H1 (cell line): ENCODE data around the gene TNIP3. TPM values are rescaled to one million over a fixed set of nuclear protein-coding genes. Genes with fewer than 3 reads are reported as not detected.

Source experiments
- CTCF ChIA-PET: fragments of 300-600 bp; sonication (Branson Sonifier 250); formaldehyde crosslinking; loops from one replicate; lab custom pipeline; 2021; ENCODE audit not compliant: partially characterized antibody; lab: Charles Lee
- POLR2A ChIA-PET: fragments of 300-600 bp; sonication (Branson Sonifier 250); formaldehyde crosslinking; loops from one replicate; lab custom pipeline; 2021; ENCODE audit warnings: inconsistent platforms; ENCODE audit not compliant: partially characterized antibody; lab: Charles Lee
- DNase-seq, 2 experiments: peaks; one replicate each; pipeline versions ENCODE4 v3.0.0 to v3.0.0-alpha.2; 2010 to 2022; ENCODE audit warnings: low spot score in 2 of 2, low read depth in 1 of 2, mixed read lengths in 1 of 2
- FAIRE-seq: peaks from 2 replicates; lab custom pipeline; 2011; peaks lifted over from hg19 to GRCh38; lab: Jason Lieb, UNC
- H2AFZ ChIP-seq: 2 replicates; pipeline ENCODE4 v1.8.1; 2012; ENCODE audit warnings: low read length, inconsistent platforms
- H2AK5ac ChIP-seq: 2 replicates; pipeline ENCODE4 v1.6.1; 2013; ENCODE audit warnings: low read depth, low read length
- H2BK120ac ChIP-seq: replicated peaks from 2 replicates; pipeline ENCODE3; 2013; ENCODE audit warnings: low read depth, low read length, inconsistent platforms
- H2BK12ac ChIP-seq: 2 replicates; pipeline ENCODE4 v1.6.1; 2013; ENCODE audit warnings: low read depth, low read length
- H2BK15ac ChIP-seq: 2 replicates; pipeline ENCODE4 v1.6.1; 2013; ENCODE audit warnings: low read length
- H2BK20ac ChIP-seq: 2 replicates; pipeline ENCODE4 v1.6.1; 2013; ENCODE audit warnings: low read length
- H2BK5ac ChIP-seq: 2 replicates; pipeline ENCODE4 v1.6.1; 2013; ENCODE audit warnings: low read depth, low read length
- H3K14ac ChIP-seq: 2 replicates; pipeline ENCODE4 v1.6.1; 2013; ENCODE audit warnings: inconsistent platforms; ENCODE audit not compliant: insufficient read length
- H3K18ac ChIP-seq: 2 replicates; pipeline ENCODE4 v1.6.1; 2013; ENCODE audit warnings: low read length; ENCODE audit errors: extremely low read depth
- H3K23ac ChIP-seq: 2 replicates; pipeline ENCODE4 v1.6.1; 2013; ENCODE audit warnings: inconsistent platforms; ENCODE audit not compliant: insufficient read length
- H3K23me2 ChIP-seq: 2 replicates; pipeline ENCODE4 v1.6.1; 2013; ENCODE audit warnings: low read depth, low read length
- H3K27ac ChIP-seq: 2 replicates; pipeline ENCODE4 v1.6.1; 2011; ENCODE audit warnings: low read depth, low read length, inconsistent platforms
- H3K27me3 ChIP-seq, 4 experiments: replicated peaks in 1 of 4; 1 replicate in 1 of 4; 2 replicates in 3 of 4; pipeline versions ENCODE4 v1.6.1 to v1.8.1; 2011 to 2013; ENCODE audit warnings: low read length in 3 of 4, mild to moderate bottlenecking in 3 of 4, inconsistent platforms in 2 of 4, mixed read lengths in 2 of 4, moderate library complexity in 1 of 4; ENCODE audit not compliant: control insufficient read depth in 3 of 4, insufficient read depth in 3 of 4; ENCODE audit errors: extremely low read depth in 1 of 4
- H3K36me3 ChIP-seq, 4 experiments: 2 replicates each; pipeline versions ENCODE4 v1.6.1 to v1.8.1; 2011 to 2013; ENCODE audit warnings: mild to moderate bottlenecking in 4 of 4, low read length in 3 of 4, moderate library complexity in 2 of 4, control low read depth in 1 of 4, inconsistent platforms in 1 of 4; ENCODE audit not compliant: insufficient read depth in 4 of 4, control insufficient read depth in 2 of 4
- H3K4ac ChIP-seq: replicated peaks from 2 replicates; pipeline ENCODE3; 2013; ENCODE audit warnings: low read length, low read depth, mixed read lengths, inconsistent platforms; ENCODE audit not compliant: insufficient read length
- H3K4me1 ChIP-seq, 4 experiments: replicated peaks in 1 of 4; 1 replicate in 1 of 4; 2 replicates in 3 of 4; pipeline versions ENCODE4 v1.6.1 to v1.8.1; 2011 to 2013; ENCODE audit warnings: low read length in 3 of 4, inconsistent platforms in 2 of 4, mixed read lengths in 1 of 4; ENCODE audit not compliant: insufficient read depth in 4 of 4, control insufficient read depth in 3 of 4
- H3K4me2 ChIP-seq, 2 experiments: 2 replicates each; pipeline versions ENCODE4 v1.6.1 to v1.8.1; 2011 to 2013; ENCODE audit warnings: low read depth in 2 of 2, low read length in 2 of 2, control low read depth in 1 of 2, inconsistent platforms in 1 of 2, mild to moderate bottlenecking in 1 of 2; ENCODE audit not compliant: insufficient read depth in 1 of 2
- H3K4me3 ChIP-seq, 4 experiments: fragments of 200-600, 300-600 bp in 1 of 4; sonication (generic), shearing (Covaris generic), sonication (Bioruptor Twin) in 1 of 4; 2 replicates each; pipeline versions ENCODE4 v1.5.1 to v1.8.1; 2011 to 2016; ENCODE audit warnings: low read length in 4 of 4, low read depth in 3 of 4, control low read depth in 2 of 4, inconsistent platforms in 2 of 4, mild to moderate bottlenecking in 2 of 4, mixed read lengths in 1 of 4, moderate library complexity in 1 of 4; ENCODE audit not compliant: insufficient read depth in 2 of 4; ENCODE audit errors: extremely low read depth in 1 of 4
- H3K56ac ChIP-seq: replicated peaks from 2 replicates; pipeline ENCODE3; 2013; ENCODE audit warnings: low read depth, mild to moderate bottlenecking, mixed read lengths, low read length, inconsistent platforms; ENCODE audit not compliant: insufficient read length
- H3K79me1 ChIP-seq: 2 replicates; pipeline ENCODE4 v1.6.1; 2013; ENCODE audit warnings: low read depth, low read length, control low read depth
- H3K79me2 ChIP-seq, 2 experiments: 2 replicates each; pipeline versions ENCODE4 v1.6.1 to v1.8.1; 2012 to 2013; ENCODE audit warnings: low read length in 2 of 2, mild to moderate bottlenecking in 2 of 2, inconsistent platforms in 1 of 2; ENCODE audit not compliant: insufficient read depth in 2 of 2, control insufficient read depth in 1 of 2
- H3K9ac ChIP-seq, 4 experiments: replicated peaks in 1 of 4; 1 replicate in 1 of 4; 2 replicates in 3 of 4; pipeline versions ENCODE4 v1.6.1 to v1.8.1; 2011 to 2013; ENCODE audit warnings: low read depth in 3 of 4, low read length in 3 of 4, control low read depth in 2 of 4, mild to moderate bottlenecking in 2 of 4, moderate library complexity in 2 of 4, inconsistent platforms in 1 of 4; ENCODE audit errors: extremely low read depth in 1 of 4
- H3K9me3 ChIP-seq, 2 experiments: 2 replicates each; pipeline versions ENCODE4 v1.6.1 to v1.8.1; 2012 to 2013; ENCODE audit warnings: mild to moderate bottlenecking in 2 of 2, moderate library complexity in 2 of 2, control low read depth in 1 of 2, inconsistent platforms in 1 of 2, low read depth in 1 of 2, low read length in 1 of 2, mixed read lengths in 1 of 2; ENCODE audit not compliant: insufficient read depth in 2 of 2
- H4K20me1 ChIP-seq, 2 experiments: replicated peaks in 1 of 2; 2 replicates each; pipeline versions ENCODE3 to v1.8.1; 2011 to 2013; ENCODE audit warnings: inconsistent platforms in 2 of 2, low read length in 2 of 2, mild to moderate bottlenecking in 1 of 2; ENCODE audit not compliant: insufficient read depth in 2 of 2, control insufficient read depth in 1 of 2
- H4K5ac ChIP-seq: 2 replicates; pipeline ENCODE4 v1.6.1; 2013; ENCODE audit warnings: low read length, low read depth, mixed read lengths, inconsistent platforms; ENCODE audit not compliant: insufficient read length
- H4K8ac ChIP-seq: 2 replicates; pipeline ENCODE4 v1.8.0; 2013; ENCODE audit warnings: mild to moderate bottlenecking, moderate library complexity, low read length, inconsistent platforms; ENCODE audit not compliant: insufficient read depth; ENCODE audit errors: extremely low read depth
- H4K91ac ChIP-seq: replicated peaks from 2 replicates; pipeline ENCODE3; 2013; ENCODE audit warnings: low read length, mixed read lengths, inconsistent platforms; ENCODE audit not compliant: insufficient read length
- CEBPB ChIP-seq: IDR thresholded peaks from 2 replicates; pipeline ENCODE4 v1.6.1; 2012; ENCODE audit warnings: low read depth, low read length
- CHD1 ChIP-seq: IDR thresholded peaks from 2 replicates; pipeline ENCODE4 v1.6.1; 2012; ENCODE audit warnings: low read depth, low read length, improper control_type of control experiment
- E2F6 ChIP-seq: IDR thresholded peaks from 2 replicates; pipeline ENCODE4 v1.6.1; 2012; ENCODE audit warnings: inconsistent platforms
- GABPA ChIP-seq: IDR thresholded peaks from 2 replicates; pipeline ENCODE4 v1.6.1; 2011; ENCODE audit warnings: mild to moderate bottlenecking, low read length, moderate library complexity, borderline replicate concordance; ENCODE audit not compliant: insufficient read depth
- GTF2F1 ChIP-seq: IDR thresholded peaks from 2 replicates; pipeline ENCODE4 v1.6.1; 2012; ENCODE audit warnings: low read depth, low read length, improper control_type of control experiment, borderline replicate concordance
- KDM1A ChIP-seq: fragments of 200-600, 300-600 bp; sonication (generic); IDR thresholded peaks from 2 replicates; pipeline ENCODE4 v1.7.1; 2016; ENCODE audit warnings: mild to moderate bottlenecking, low read length, borderline replicate concordance
- RAD21 ChIP-seq, 2 experiments: IDR thresholded peaks in 1 of 2; conservative IDR thresholded peaks in 1 of 2; 2 replicates each; pipeline ENCODE4 v1.6.1; 2011; ENCODE audit warnings: low read depth in 2 of 2, low read length in 2 of 2, improper control_type of control experiment in 1 of 2, inconsistent platforms in 1 of 2, mild to moderate bottlenecking in 1 of 2, moderate library complexity in 1 of 2
- SIX5 ChIP-seq: IDR thresholded peaks from 2 replicates; pipeline ENCODE4 v1.6.1; 2011; ENCODE audit warnings: mild to moderate bottlenecking, low read depth, low read length
- TAF1 ChIP-seq: IDR thresholded peaks from 2 replicates; pipeline ENCODE4 v1.6.1; 2011; ENCODE audit warnings: mild to moderate bottlenecking, low read depth, low read length
- TBP ChIP-seq: IDR thresholded peaks from 2 replicates; pipeline ENCODE4 v1.6.1; 2011; ENCODE audit warnings: low read depth, low read length, improper control_type of control experiment
- ZNF274 ChIP-seq: IDR thresholded peaks from 2 replicates; pipeline ENCODE4 v1.7.0; 2012; ENCODE audit warnings: low read length, borderline replicate concordance; ENCODE audit errors: extremely low read depth
- WGBS, 2 experiments: shearing (Covaris generic) in 1 of 2; methylation state at CpG; one replicate each; pipeline versions ENCODE4 v1.1.6 to v1.1.7; 2013 to 2015; ENCODE audit warnings: low lambda C conversion rate in 2 of 2, mixed read lengths in 2 of 2, inconsistent platforms in 1 of 2, low coverage in 1 of 2, missing lambda C conversion rate in 1 of 2; ENCODE audit not compliant: insufficient replicate concordance in 2 of 2, insufficient coverage in 1 of 2, insufficient read length in 1 of 2; ENCODE audit errors: extremely low coverage in 1 of 2, missing lambda C conversion rate in 1 of 2; 5-methylcytosine and 5-hydroxymethylcytosine counted together
- polyA plus RNA-seq, 7 experiments: library from polyadenylated mRNA; depleted of rRNA in 3 of 7; stranded (reverse) in 5 of 7; unstranded in 2 of 7; fragments of >200 nt in 5 of 7; fragments of 200-250 nt in 2 of 7; gene quantifications; 1 replicate in 5 of 7; 2 replicates in 1 of 7; 4 replicates in 1 of 7; pipeline versions ENCODE4 v1.2.1 to v1.2.3, GENCODE V29; 2011 to 2013; ENCODE audit warnings: missing spikeins in 2 of 7, mixed read lengths in 2 of 7
- total RNA-seq: library from RNA; stranded (reverse); fragmentation: NEBNext Ultra II Directional; extraction: Animal tissue kit (Norgen Biotek cat#: 25700); gene quantifications from 2 replicates; pipeline ENCODE4 v1.2.1, GENCODE V29; 2021

TNIP3 gene
- total and polyA plus RNA-seq, 2 of the 8 experiments (the other 6 are each of a cell fraction or from before 2014, with no cell fraction given) = not detected

DNA sequence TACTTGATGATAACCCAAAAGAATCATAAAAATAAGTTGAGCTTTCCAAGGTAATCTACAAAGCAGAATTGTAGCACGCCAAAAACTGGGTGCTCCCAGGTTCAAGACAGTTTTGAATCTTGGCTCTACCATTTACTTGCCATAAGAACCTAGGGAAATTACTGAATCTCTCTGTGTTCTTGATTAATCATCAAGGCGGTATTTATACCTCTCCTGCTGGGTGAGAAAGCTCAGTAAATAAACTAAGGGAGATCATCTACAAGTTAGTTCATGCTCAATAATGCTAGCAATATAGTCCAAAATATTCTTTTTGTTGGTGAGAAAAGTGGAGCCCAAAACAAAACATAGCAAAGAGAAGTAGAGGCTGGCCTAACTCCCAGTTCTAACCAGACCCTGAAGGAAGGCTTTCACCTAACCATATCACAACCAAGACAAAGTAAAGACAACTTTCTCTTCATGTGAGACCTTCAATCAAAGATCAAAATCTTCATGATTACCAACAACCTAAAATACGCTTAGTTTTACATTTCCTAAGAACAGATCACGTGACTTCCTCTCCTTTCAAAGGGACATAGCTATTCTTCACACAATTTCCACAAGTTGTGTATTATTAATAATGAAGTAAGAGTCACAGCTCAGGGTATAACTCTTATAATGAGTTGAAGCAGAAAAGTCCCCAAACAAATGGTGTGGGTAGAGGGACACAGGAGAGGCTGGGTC, 34.4 kb downstream of the TNIP3 start:
- Histone ChIP-seq H3K9me3 (no peaks in the 10 kb centered on the region), H3K27me3 (no peaks in the 10 kb centered on the region), H3K23me2 (no peaks in the 10 kb centered on the region), H3K23ac (no peak overlapping the region), H3K14ac (no peak overlapping the region), H2AK5ac (no peak overlapping the region), H2BK5ac (no peak overlapping the region), H3K9ac (no peak overlapping the region), H3K4me1 (no peaks in the 10 kb centered on the region), H4K91ac (no peak overlapping the region), H3K79me2 (no peaks in the 10 kb centered on the region), H2BK20ac (no peak overlapping the region), H4K20me1 (no peaks in the 10 kb centered on the region), H3K36me3 (no peaks in the 10 kb centered on the region), H3K4me3 (no peak overlapping the region), H3K56ac (no peak overlapping the region), H3K4ac (no peak overlapping the region), H3K27ac (no peak overlapping the region), H3K79me1 (no peaks in the 10 kb centered on the region), H3K4me2 (no peak overlapping the region), H4K8ac (no peak overlapping the region), H2BK15ac (no peak overlapping the region), H4K5ac (no peak overlapping the region), H3K18ac (no peak overlapping the region), H2BK12ac (no peak overlapping the region), H2BK120ac (no peak overlapping the region), H2AFZ (no peak overlapping the region)
- ChIA-PET POLR2A (no interaction called here), CTCF (interaction anchor here (0.7 kb wide), 1 partner anchor 678 kb away, joined by 3 read pairs; no protein-coding TSS in a partner anchor)
- 90% methylated on average over 4 of the region's 4 CpGs; no CpG with 5 or more reads in 1 of the 2 experiments for WGBS, 2 experiments
- FAIRE-seq = no peak
- TF ChIP-seq GTF2F1 = no peak
- TF ChIP-seq CEBPB = no peak
- no peak for TF ChIP-seq KDM1A
- TF ChIP-seq TBP = no peak
- no peak for TF ChIP-seq CHD1
- no peak for TF ChIP-seq RAD21 (IDR thresholded peaks at IDR 0.05 in 1 of 2, conservative IDR thresholded peaks at IDR 0.05 in 1 of 2; ENCODE audit: low read depth in 2 of 2, low read length in 2 of 2)
- no peak for TF ChIP-seq E2F6
- no peak for TF ChIP-seq SIX5
- no peak for TF ChIP-seq ZNF274
- TF ChIP-seq GABPA = no peak
- no peak for TF ChIP-seq TAF1
- DNase-seq = no peak
